Natural killer cell (primary cell): Measurements from ENCODE around the gene TTC28. TPM values are rescaled to one million over a fixed set of nuclear protein-coding genes. Genes with fewer than 3 reads are reported as not detected.

ENCODE experiments used
- ATAC-seq, 3 donors: fragments of 150-1000 bp in 2 of 3; fragments of 200-7000 bp in 1 of 3; cut with Tn5 transposase; 1 replicate in 1 of 3; 2 replicates in 2 of 3; pipeline ENCODE4 v1.10.0; 2021; ENCODE audit warnings: mild to moderate bottlenecking in 2 of 3, moderate library complexity in 2 of 3
- DNase-seq, 2 donors: peaks; one replicate each; pipeline versions ENCODE4 v3.0.0 to v3.0.0-alpha.2; 2013 to 2021; ENCODE audit warnings: mixed read lengths in 1 of 2
- H3K27ac ChIP-seq: one replicate; pipeline ENCODE4 v1.5.1; 2013; ENCODE audit warnings: mild to moderate bottlenecking, low read length
- H3K27me3 ChIP-seq: one replicate; pipeline ENCODE4 v1.6.1; 2013; ENCODE audit warnings: low read length; ENCODE audit not compliant: control insufficient read depth, insufficient read depth
- H3K36me3 ChIP-seq: one replicate; pipeline ENCODE4 v1.6.1; 2013; ENCODE audit warnings: low read length; ENCODE audit not compliant: control insufficient read depth, insufficient read depth
- H3K4me1 ChIP-seq: one replicate; pipeline ENCODE4 v1.6.1; 2013; ENCODE audit warnings: low read length; ENCODE audit not compliant: control insufficient read depth, insufficient read depth
- H3K4me3 ChIP-seq: one replicate; pipeline ENCODE4 v1.5.1; 2013; ENCODE audit warnings: low read length
- H3K9me3 ChIP-seq: one replicate; pipeline ENCODE4 v1.6.1; 2013; ENCODE audit warnings: low read length; ENCODE audit not compliant: control insufficient read depth, insufficient read depth
- H3K27ac Mint-ChIP-seq, 2 donors: one replicate each; pipeline ENCODE4 v1.8.0; 2022; ENCODE audit warnings: mild to moderate bottlenecking in 2 of 2, mixed read lengths in 2 of 2, moderate library complexity in 1 of 2
- H3K27me3 Mint-ChIP-seq, 2 donors: one replicate each; pipeline ENCODE4 v1.8.0; 2022; ENCODE audit warnings: low read depth in 2 of 2, mixed read lengths in 2 of 2
- H3K36me3 Mint-ChIP-seq: one replicate; pipeline ENCODE4 v1.8.0; 2022; ENCODE audit warnings: mixed read lengths
- H3K4me1 Mint-ChIP-seq, 2 donors: one replicate each; pipeline ENCODE4 v1.8.0; 2022; ENCODE audit warnings: mixed read lengths in 2 of 2
- H3K4me3 Mint-ChIP-seq: one replicate; pipeline ENCODE4 v1.8.0; 2022; ENCODE audit warnings: mild to moderate bottlenecking, moderate library complexity, mixed read lengths
- H3K9me3 Mint-ChIP-seq, 2 donors: one replicate each; pipeline ENCODE4 v1.8.0; 2022; ENCODE audit warnings: mixed read lengths in 2 of 2
- WGBS: methylation state at CpG from one replicate; pipeline ENCODE4 v1.1.7; 2013; ENCODE audit warnings: missing lambda C conversion rate; ENCODE audit not compliant: insufficient coverage; 5-methylcytosine and 5-hydroxymethylcytosine counted together
- intact Hi-C: fragments of 100-400 bp; cut with micrococcal nuclease; formaldehyde crosslinking; loops from one replicate; pipeline ENCODE4 v1.14.2; 2022
- total RNA-seq, 4 donors: library from RNA; stranded (reverse); fragments of 120-200 nt in 1 of 4; gene quantifications; one replicate each; pipeline versions ENCODE4 v1.2.3 to v1.2.4, GENCODE V29; 2013 to 2022
- TF ChIP-seq, protein P1 (sequence below): fragments of 200-600 bp; IDR thresholded peaks from one replicate; pipeline ENCODE4 v1.8.0; 2022; ENCODE audit warnings: antibody characterized with exemption

The TTC28 gene
- total RNA-seq, 3 donors from 2014 or later (not counting 1 experiment from before 2014, with no cell fraction given): 4.1 to 10.0 (median 8.6) TPM

GRCh38 chr22:28658448-28658847, 21.2 kb downstream of the TTC28 start:
- TF ChIP-seq, protein P1, sequence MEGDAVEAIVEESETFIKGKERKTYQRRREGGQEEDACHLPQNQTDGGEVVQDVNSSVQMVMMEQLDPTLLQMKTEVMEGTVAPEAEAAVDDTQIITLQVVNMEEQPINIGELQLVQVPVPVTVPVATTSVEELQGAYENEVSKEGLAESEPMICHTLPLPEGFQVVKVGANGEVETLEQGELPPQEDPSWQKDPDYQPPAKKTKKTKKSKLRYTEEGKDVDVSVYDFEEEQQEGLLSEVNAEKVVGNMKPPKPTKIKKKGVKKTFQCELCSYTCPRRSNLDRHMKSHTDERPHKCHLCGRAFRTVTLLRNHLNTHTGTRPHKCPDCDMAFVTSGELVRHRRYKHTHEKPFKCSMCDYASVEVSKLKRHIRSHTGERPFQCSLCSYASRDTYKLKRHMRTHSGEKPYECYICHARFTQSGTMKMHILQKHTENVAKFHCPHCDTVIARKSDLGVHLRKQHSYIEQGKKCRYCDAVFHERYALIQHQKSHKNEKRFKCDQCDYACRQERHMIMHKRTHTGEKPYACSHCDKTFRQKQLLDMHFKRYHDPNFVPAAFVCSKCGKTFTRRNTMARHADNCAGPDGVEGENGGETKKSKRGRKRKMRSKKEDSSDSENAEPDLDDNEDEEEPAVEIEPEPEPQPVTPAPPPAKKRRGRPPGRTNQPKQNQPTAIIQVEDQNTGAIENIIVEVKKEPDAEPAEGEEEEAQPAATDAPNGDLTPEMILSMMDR: no peak
- ATAC-seq (no peak), DNase-seq (no peak)
- Mint-ChIP-seq H3K4me3 (no peak overlapping the region), H3K9me3 (no peaks in the 10 kb centered on the region), H3K36me3 (no peaks in the 10 kb centered on the region), H3K27ac (no peak overlapping the region), H3K27me3 (peaks cover 20 to 52% of the 10 kb centered on the region in 2 donors), H3K4me1 (no peaks in the 10 kb centered on the region)
- Histone ChIP-seq H3K4me1 (no peaks in the 10 kb centered on the region), H3K36me3 (no peaks in the 10 kb centered on the region), H3K9me3 (no peaks in the 10 kb centered on the region), H3K4me3 (no peak overlapping the region), H3K27ac (no peak overlapping the region), H3K27me3 (peaks cover 14% of the 10 kb centered on the region)
- WGBS: 88% methylated on average over 3 of the region's 3 CpGs
- intact Hi-C loops: no loop called here

GRCh38 chr22:28656181-28656580, 23.5 kb downstream of the TTC28 start:
- Mint-ChIP-seq H3K9me3 (no peaks in the 10 kb centered on the region), H3K4me1 (no peaks in the 10 kb centered on the region), H3K27me3 (peaks cover 19 to 68% of the 10 kb centered on the region in 2 donors), H3K27ac (no peak overlapping the region), H3K4me3 (no peak overlapping the region), H3K36me3 (no peaks in the 10 kb centered on the region)
- no peaks in the 10 kb centered on the region for H3K36me3 ChIP-seq
- intact Hi-C loops: no loop called here
- ATAC-seq (no peak), DNase-seq (no peak)
- H3K4me1 ChIP-seq: no peaks in the 10 kb centered on the region
- TF ChIP-seq, protein P1: no peak
- 77% methylated on average over 3 of the region's 3 CpGs for WGBS
- no peak overlapping the region for H3K4me3 ChIP-seq
- no peaks in the 10 kb centered on the region for H3K9me3 ChIP-seq
- peaks cover 12% of the 10 kb centered on the region for H3K27me3 ChIP-seq
- no peak overlapping the region for H3K27ac ChIP-seq

DNA sequence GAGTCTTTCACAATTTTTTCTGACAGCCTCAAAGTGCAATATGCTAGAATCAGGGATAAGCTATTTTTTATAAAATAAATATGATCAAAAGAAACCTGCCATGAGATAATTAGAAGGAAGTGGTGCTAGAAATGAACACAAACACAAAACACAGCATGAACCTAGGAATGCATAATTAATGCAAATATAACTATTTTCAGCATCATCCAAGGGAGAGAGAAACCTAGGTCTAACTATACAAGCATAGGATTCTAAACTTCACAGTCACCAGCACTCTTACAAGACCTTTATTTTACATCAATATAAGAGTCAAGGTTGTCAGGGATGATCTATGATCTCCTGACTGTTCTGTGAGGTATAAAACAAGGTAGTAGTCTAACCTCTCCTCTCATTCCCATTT, 29.2 kb downstream of the TTC28 start:
- H3K36me3 ChIP-seq: no peaks in the 10 kb centered on the region
- Mint-ChIP-seq H3K4me3 (no peak overlapping the region), H3K27ac (no peak overlapping the region), H3K27me3 (peaks cover 34 to 83% of the 10 kb centered on the region in 2 donors), H3K4me1 (no peaks in the 10 kb centered on the region), H3K9me3 (no peaks in the 10 kb centered on the region), H3K36me3 (no peaks in the 10 kb centered on the region)
- peaks cover 15% of the 10 kb centered on the region for H3K27me3 ChIP-seq
- intact Hi-C loops: no loop called here
- TF ChIP-seq, protein P1: no peak
- no peak for ATAC-seq
- H3K9me3 ChIP-seq: no peaks in the 10 kb centered on the region
- no peaks in the 10 kb centered on the region for H3K4me1 ChIP-seq
- H3K27ac ChIP-seq: no peak overlapping the region
- H3K4me3 ChIP-seq: no peak overlapping the region
- no peak for DNase-seq

- H3K36me3 Mint-ChIP-seq: no peaks in the 10 kb centered on the region
- peaks cover 29 to 72% of the 10 kb centered on the region in 2 donors for H3K27me3 Mint-ChIP-seq
- no peak overlapping the region for H3K27ac Mint-ChIP-seq
- ATAC-seq: no peak
- Histone ChIP-seq H3K27me3 (peaks cover 13% of the 10 kb centered on the region), H3K9me3 (no peaks in the 10 kb centered on the region), H3K36me3 (no peaks in the 10 kb centered on the region), H3K27ac (no peak overlapping the region), H3K4me1 (no peaks in the 10 kb centered on the region), H3K4me3 (no peak overlapping the region)
- no peak overlapping the region for H3K4me3 Mint-ChIP-seq
- intact Hi-C loops: no loop called here
- no peaks in the 10 kb centered on the region for H3K4me1 Mint-ChIP-seq
- no peaks in the 10 kb centered on the region for H3K9me3 Mint-ChIP-seq
- no peak for DNase-seq
- TF ChIP-seq, protein P1: no peak
- 85% methylated on average over 4 of the region's 4 CpGs for WGBS
These were observed 30.8 kb downstream of the TTC28 start for GRCh38 chr22:28648792-28649191.
